IPS-18c (cell line): ENCODE data around the gene ZBTB16.

Source experiments
- H3K4me3 ChIP-seq: 2 replicates; pipeline ENCODE4 v1.7.0; 2013; ENCODE audit warnings: low read depth, mild to moderate bottlenecking, low read length, moderate library complexity; ENCODE audit not compliant: insufficient read depth
- H3K9me3 ChIP-seq: one replicate; pipeline ENCODE4 v1.6.1; 2013; ENCODE audit warnings: mild to moderate bottlenecking, low read length, moderate library complexity; ENCODE audit not compliant: control insufficient read depth, insufficient read depth

ZBTB16 gene

GRCh38 chr11:114159802-114160632, 100.5 kb downstream of the ZBTB16 start:
- Histone ChIP-seq H3K4me3 (no peak overlapping the region), H3K9me3 (peaks cover 2% of the 10 kb centered on the region)

GRCh38 chr11:114160894-114161293, 101.4 kb downstream of the ZBTB16 start:
- H3K4me3 ChIP-seq = no peak overlapping the region
- H3K9me3 ChIP-seq = peaks cover 2% of the 10 kb centered on the region

- no peak overlapping the region for H3K4me3 ChIP-seq
- peaks cover 2% of the 10 kb centered on the region for H3K9me3 ChIP-seq
Observed at GRCh38 chr11:114161486-114162250, 102.2 kb downstream of the ZBTB16 start.

GRCh38 chr11:114162719-114163123, 103.2 kb downstream of the ZBTB16 start:
- peaks cover 2% of the 10 kb centered on the region for H3K9me3 ChIP-seq
- no peak overlapping the region for H3K4me3 ChIP-seq

- Histone ChIP-seq H3K9me3 (peaks cover 2% of the 10 kb centered on the region), H3K4me3 (no peak overlapping the region)
Observed at GRCh38 chr11:114163229-114163631, 103.7 kb downstream of the ZBTB16 start.

GRCh38 chr11:114163830-114164401, 104.4 kb downstream of the ZBTB16 start:
- Histone ChIP-seq H3K4me3 (no peak overlapping the region), H3K9me3 (peaks cover 2% of the 10 kb centered on the region)

- Histone ChIP-seq H3K9me3 (peaks cover 2% of the 10 kb centered on the region), H3K4me3 (no peak overlapping the region)
Observed at GRCh38 chr11:114164546-114164945, 105.0 kb downstream of the ZBTB16 start.

GRCh38 chr11:114165326-114166230, 106.1 kb downstream of the ZBTB16 start:
- Histone ChIP-seq H3K4me3 (no peak overlapping the region), H3K9me3 (peaks cover 2% of the 10 kb centered on the region)

GRCh38 chr11:114166362-114166761, 106.9 kb downstream of the ZBTB16 start:
- H3K4me3 ChIP-seq = no peak overlapping the region
- peaks cover 2% of the 10 kb centered on the region for H3K9me3 ChIP-seq

- Histone ChIP-seq H3K4me3 (no peak overlapping the region), H3K9me3 (no peaks in the 10 kb centered on the region)
Observed at GRCh38 chr11:114166897-114167323, 107.4 kb downstream of the ZBTB16 start.

- Histone ChIP-seq H3K4me3 (no peak overlapping the region), H3K9me3 (no peaks in the 10 kb centered on the region)
Observed at GRCh38 chr11:114167355-114167754, 107.8 kb downstream of the ZBTB16 start.

GRCh38 chr11:114167771-114168448, 108.4 kb downstream of the ZBTB16 start:
- Histone ChIP-seq H3K4me3 (no peak overlapping the region), H3K9me3 (no peaks in the 10 kb centered on the region)

GRCh38 chr11:114168691-114169090, 109.2 kb downstream of the ZBTB16 start:
- Histone ChIP-seq H3K4me3 (no peak overlapping the region), H3K9me3 (no peaks in the 10 kb centered on the region)

- no peak overlapping the region for H3K4me3 ChIP-seq
- no peaks in the 10 kb centered on the region for H3K9me3 ChIP-seq
Observed at GRCh38 chr11:114169321-114169749, 109.8 kb downstream of the ZBTB16 start.

GRCh38 chr11:114169821-114170220, 110.3 kb downstream of the ZBTB16 start:
- no peaks in the 10 kb centered on the region for H3K9me3 ChIP-seq
- no peak overlapping the region for H3K4me3 ChIP-seq

GRCh38 chr11:114170226-114170625, 110.7 kb downstream of the ZBTB16 start:
- H3K9me3 ChIP-seq = no peaks in the 10 kb centered on the region
- H3K4me3 ChIP-seq = no peak overlapping the region
